ENCODE measurements around the gene C22orf15.

DNA sequence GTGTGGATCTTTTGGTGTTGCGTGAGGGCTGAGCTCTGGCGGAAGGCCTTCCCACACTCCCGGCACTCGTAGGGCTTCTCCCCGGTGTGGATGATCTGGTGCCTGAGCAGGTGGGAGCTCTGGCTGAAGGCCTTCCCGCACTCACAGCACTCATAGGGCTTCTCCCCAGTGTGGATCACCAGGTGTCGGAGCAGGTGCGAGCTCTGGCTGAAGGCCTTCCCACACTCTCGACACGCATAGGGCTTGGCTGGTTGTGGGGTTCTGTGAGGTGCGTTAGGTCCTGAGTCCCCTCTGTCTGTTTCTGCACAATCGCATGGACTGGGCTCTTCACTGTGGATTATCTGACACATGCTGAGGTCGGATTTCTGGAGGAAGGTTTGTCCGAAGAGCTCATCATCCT, 18.3 kb upstream of the C22orf15 start:
- no peak for TF ChIP-seq RAD21 (IDR thresholded peaks at IDR 0.05)
- no peak for TF ChIP-seq MAX (IDR thresholded peaks at IDR 0.05)
- no peak for TF ChIP-seq REST (IDR thresholded peaks at IDR 0.05)
- TF ChIP-seq, protein P1, sequence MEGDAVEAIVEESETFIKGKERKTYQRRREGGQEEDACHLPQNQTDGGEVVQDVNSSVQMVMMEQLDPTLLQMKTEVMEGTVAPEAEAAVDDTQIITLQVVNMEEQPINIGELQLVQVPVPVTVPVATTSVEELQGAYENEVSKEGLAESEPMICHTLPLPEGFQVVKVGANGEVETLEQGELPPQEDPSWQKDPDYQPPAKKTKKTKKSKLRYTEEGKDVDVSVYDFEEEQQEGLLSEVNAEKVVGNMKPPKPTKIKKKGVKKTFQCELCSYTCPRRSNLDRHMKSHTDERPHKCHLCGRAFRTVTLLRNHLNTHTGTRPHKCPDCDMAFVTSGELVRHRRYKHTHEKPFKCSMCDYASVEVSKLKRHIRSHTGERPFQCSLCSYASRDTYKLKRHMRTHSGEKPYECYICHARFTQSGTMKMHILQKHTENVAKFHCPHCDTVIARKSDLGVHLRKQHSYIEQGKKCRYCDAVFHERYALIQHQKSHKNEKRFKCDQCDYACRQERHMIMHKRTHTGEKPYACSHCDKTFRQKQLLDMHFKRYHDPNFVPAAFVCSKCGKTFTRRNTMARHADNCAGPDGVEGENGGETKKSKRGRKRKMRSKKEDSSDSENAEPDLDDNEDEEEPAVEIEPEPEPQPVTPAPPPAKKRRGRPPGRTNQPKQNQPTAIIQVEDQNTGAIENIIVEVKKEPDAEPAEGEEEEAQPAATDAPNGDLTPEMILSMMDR (IDR thresholded peaks at IDR 0.05; ENCODE audit: low read depth, low read length, missing input control): no peak
- no peak for TF ChIP-seq GABPA (IDR thresholded peaks at IDR 0.05 in 1 of 2, conservative IDR thresholded peaks at IDR 0.05 in 1 of 2)
- no peak for TF ChIP-seq JUND (IDR thresholded peaks at IDR 0.05)
